GM20000 (cell line): ENCODE data around the gene NCK2.
"Not testable (repeated sequence)": the region's sequence is repeated elsewhere in the genome, so short reads cannot be mapped to it uniquely, and the experiment has no call there.

Experiments used
- DNase-seq: peaks from one replicate; pipeline ENCODE4 v3.0.0; 2012; ENCODE audit warnings: low spot score
- CTCF ChIP-seq: IDR thresholded peaks from 2 replicates; pipeline ENCODE4 v1.5.1; 2012; ENCODE audit warnings: mild to moderate bottlenecking, control low read depth; ENCODE audit errors: extremely low read depth, missing control alignments

NCK2 gene

GRCh38 chr2:105890111-105890510 lies 145.4 kb downstream of the NCK2 start:
- no peak for TF ChIP-seq CTCF
- DNase-seq = no peak

- TF ChIP-seq CTCF = no peak
- DNase-seq = no peak
Observed at GRCh38 chr2:105890856-105891255, 146.1 kb downstream of the NCK2 start.

GRCh38 chr2:105893011-105893995 lies 148.6 kb downstream of the NCK2 start:
- DNase-seq = no peak
- TF ChIP-seq CTCF = no peak

GRCh38 chr2:105894327-105894944 lies 149.7 kb downstream of the NCK2 start:
- DNase-seq = no peak
- TF ChIP-seq CTCF = no peak

- no peak for DNase-seq
- no peak for TF ChIP-seq CTCF
Observed at GRCh38 chr2:105895990-105896764, 151.5 kb downstream of the NCK2 start.

- no peak for TF ChIP-seq CTCF
- no peak for DNase-seq
Observed at GRCh38 chr2:105896765-105897163, 152.1 kb downstream of the NCK2 start.

- not testable (repeated sequence) for DNase-seq
Observed at GRCh38 chr2:105897694-105898093, 153.0 kb downstream of the NCK2 start.
